ENCODE data around the gene SPPL2B. TPM values are rescaled to one million over a fixed set of nuclear protein-coding genes. Genes with fewer than 3 reads are reported as not detected.

The SPPL2B gene
- total and polyA plus RNA-seq, 2 experiments from 2014 or later = 23.5 to 51.0 TPM

- Histone ChIP-seq H3K4me3 (no peak overlapping the region), H3F3A (replicated peaks; ENCODE audit: low read depth) (no peaks in the 10 kb centered on the region), H3K27me3 (ENCODE audit: insufficient read depth) (no peaks in the 10 kb centered on the region), H3K4me1 (ENCODE audit: insufficient read depth) (no peaks in the 10 kb centered on the region), H3K79me2 (replicated peaks; ENCODE audit: insufficient read depth) (no peaks in the 10 kb centered on the region), H4K20me1 (replicated peaks; ENCODE audit: insufficient read depth) (no peaks in the 10 kb centered on the region; the same call in 1 of the 2 replicates), H3K9me2 (ENCODE audit: insufficient read depth) (no peaks in the 10 kb centered on the region), H2AFZ (no peak overlapping the region), H3K27ac (ENCODE audit: low read depth) (no peak overlapping the region), H3K4me2 (no peak overlapping the region), H3K36me3 (ENCODE audit: insufficient read depth) (no peaks in the 10 kb centered on the region)
- Mint-ChIP-seq H3K27me3 (ENCODE audit: insufficient read depth, low read depth, poor library complexity) (peaks cover 4% of the 10 kb centered on the region), H3K4me1 (no peaks in the 10 kb centered on the region; the same call in 2 of the 3 replicates), H3K9me3 (peaks cover 6% of the 10 kb centered on the region; the same call in 1 of the 3 replicates), H3K27ac (no peak overlapping the region), H3K36me3 (ENCODE audit: low read depth) (no peaks in the 10 kb centered on the region; the same call in 2 of the 3 replicates), H3K4me3 (no peak overlapping the region)
- TF ChIP-seq CREB1 (CRISPR knock-in tag; IDR thresholded peaks at IDR 0.05; ENCODE audit: low read depth) = no peak
- DNase-seq (ENCODE audit: low spot score) (no peak), ATAC-seq (no peak)
Measured at GRCh38 chr19:2317756-2318155, 10.7 kb upstream of the SPPL2B start.

DNA sequence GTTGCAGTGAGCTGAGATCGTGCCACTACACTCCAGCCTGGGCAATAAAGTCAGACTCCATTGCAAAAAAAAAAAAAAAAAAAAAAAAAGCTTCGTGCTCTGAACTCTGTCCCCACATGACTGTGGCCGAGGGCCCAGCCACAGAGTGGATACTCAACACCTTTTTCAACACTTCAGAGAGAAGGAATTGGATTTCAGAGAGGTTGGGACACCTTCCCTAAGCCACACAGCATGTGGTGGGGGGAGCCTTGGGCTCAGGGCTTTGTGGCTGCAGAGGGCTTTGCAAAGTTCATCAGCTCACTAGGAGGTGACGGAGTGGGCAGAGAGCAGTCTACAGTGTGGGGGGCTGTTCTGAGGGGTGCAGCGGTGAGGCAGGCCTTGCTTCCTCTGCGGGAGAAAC, 9.6 kb upstream of the SPPL2B start:
- Histone ChIP-seq H3K4me3 (no peak overlapping the region), H3K27ac (ENCODE audit: low read depth) (no peak overlapping the region), H3K9me2 (ENCODE audit: insufficient read depth) (no peaks in the 10 kb centered on the region), H4K20me1 (replicated peaks; ENCODE audit: insufficient read depth) (no peaks in the 10 kb centered on the region; the same call in 1 of the 2 replicates), H3K36me3 (ENCODE audit: insufficient read depth) (no peaks in the 10 kb centered on the region), H3K79me2 (replicated peaks; ENCODE audit: insufficient read depth) (no peaks in the 10 kb centered on the region), H3K4me2 (no peak overlapping the region), H3F3A (replicated peaks; ENCODE audit: low read depth) (no peaks in the 10 kb centered on the region), H3K4me1 (ENCODE audit: insufficient read depth) (no peaks in the 10 kb centered on the region), H2AFZ (no peak overlapping the region), H3K27me3 (ENCODE audit: insufficient read depth) (no peaks in the 10 kb centered on the region)
- Mint-ChIP-seq H3K4me3 (no peak overlapping the region), H3K27me3 (ENCODE audit: insufficient read depth, low read depth, poor library complexity) (peaks cover 4% of the 10 kb centered on the region), H3K4me1 (no peaks in the 10 kb centered on the region; the same call in 2 of the 3 replicates), H3K9me3 (peaks cover 6% of the 10 kb centered on the region; the same call in 1 of the 3 replicates), H3K27ac (no peak overlapping the region), H3K36me3 (ENCODE audit: low read depth) (peaks cover 3% of the 10 kb centered on the region; the same call in 2 of the 3 replicates)
- ATAC-seq (no peak), DNase-seq (ENCODE audit: low spot score) (no peak)
- TF ChIP-seq, protein P1, sequence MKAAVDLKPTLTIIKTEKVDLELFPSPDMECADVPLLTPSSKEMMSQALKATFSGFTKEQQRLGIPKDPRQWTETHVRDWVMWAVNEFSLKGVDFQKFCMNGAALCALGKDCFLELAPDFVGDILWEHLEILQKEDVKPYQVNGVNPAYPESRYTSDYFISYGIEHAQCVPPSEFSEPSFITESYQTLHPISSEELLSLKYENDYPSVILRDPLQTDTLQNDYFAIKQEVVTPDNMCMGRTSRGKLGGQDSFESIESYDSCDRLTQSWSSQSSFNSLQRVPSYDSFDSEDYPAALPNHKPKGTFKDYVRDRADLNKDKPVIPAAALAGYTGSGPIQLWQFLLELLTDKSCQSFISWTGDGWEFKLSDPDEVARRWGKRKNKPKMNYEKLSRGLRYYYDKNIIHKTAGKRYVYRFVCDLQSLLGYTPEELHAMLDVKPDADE (IDR thresholded peaks at IDR 0.05) = no peak

DNA sequence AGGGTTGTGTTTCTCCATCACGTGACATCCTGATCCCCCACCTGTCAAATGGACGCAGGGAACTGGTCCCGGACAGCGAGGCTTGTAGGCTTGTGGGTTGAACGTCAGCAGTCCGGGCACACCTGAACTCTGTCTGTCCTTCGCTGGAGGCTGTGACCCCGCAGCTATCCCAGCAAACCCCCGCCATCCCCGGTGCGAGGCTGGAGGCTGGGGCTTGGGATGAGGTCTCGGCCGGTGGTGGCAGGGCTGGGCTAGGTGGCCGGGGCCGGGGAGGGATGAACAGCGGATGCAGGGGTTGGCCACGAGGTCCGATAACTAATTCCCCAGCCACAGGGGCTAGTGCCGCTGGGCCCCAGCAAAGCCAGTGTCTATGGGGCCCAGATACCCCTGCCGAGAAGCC, 8.9 kb upstream of the SPPL2B start:
- H3K27ac ChIP-seq (ENCODE audit: low read depth) = no peak overlapping the region
- ATAC-seq (no peak), DNase-seq (ENCODE audit: low spot score) (no peak)
- no peak overlapping the region for H3K4me3 ChIP-seq
- H3F3A ChIP-seq (replicated peaks; ENCODE audit: low read depth) = no peaks in the 10 kb centered on the region
- H4K20me1 ChIP-seq (replicated peaks; ENCODE audit: insufficient read depth) = no peaks in the 10 kb centered on the region; the same call in 1 of the 2 replicates
- H3K36me3 ChIP-seq (ENCODE audit: insufficient read depth) = no peaks in the 10 kb centered on the region
- no peak overlapping the region for H2AFZ ChIP-seq
- Mint-ChIP-seq H3K27me3 (ENCODE audit: insufficient read depth, low read depth, poor library complexity) (peaks cover 7% of the 10 kb centered on the region), H3K27ac (no peak overlapping the region), H3K4me3 (no peak overlapping the region), H3K9me3 (peaks cover 6% of the 10 kb centered on the region; the same call in 1 of the 3 replicates), H3K4me1 (no peaks in the 10 kb centered on the region; the same call in 2 of the 3 replicates), H3K36me3 (ENCODE audit: low read depth) (peaks cover 10% of the 10 kb centered on the region)
- H3K79me2 ChIP-seq (replicated peaks; ENCODE audit: insufficient read depth) = no peaks in the 10 kb centered on the region
- H3K4me1 ChIP-seq (ENCODE audit: insufficient read depth) = no peaks in the 10 kb centered on the region
- no peak overlapping the region for H3K4me2 ChIP-seq
- H3K9me2 ChIP-seq (ENCODE audit: insufficient read depth) = no peaks in the 10 kb centered on the region
- no peaks in the 10 kb centered on the region for H3K27me3 ChIP-seq (ENCODE audit: insufficient read depth)
- TF ChIP-seq, protein P1 (IDR thresholded peaks at IDR 0.05) = no peak
- TF ChIP-seq STAT1 (IDR thresholded peaks at IDR 0.05; ENCODE audit: unreplicated experiment) (no peak), ZNF114 (CRISPR knock-in tag; IDR thresholded peaks at IDR 0.05) (no peak), EZH2phosphoT487 (IDR thresholded peaks at IDR 0.05; ENCODE audit: unreplicated experiment) (no peak), ZNF331 (CRISPR knock-in tag; IDR thresholded peaks at IDR 0.05; ENCODE audit: low read depth) (no peak), EZH2 (IDR thresholded peaks at IDR 0.05; ENCODE audit: low read depth, unreplicated experiment) (no peak), POLR2AphosphoS5 (IDR thresholded peaks at IDR 0.05; ENCODE audit: low read depth) (no peak), NANOG (IDR thresholded peaks at IDR 0.05; ENCODE audit: borderline replicate concordance) (no peak), CREB1 (CRISPR knock-in tag; IDR thresholded peaks at IDR 0.05; ENCODE audit: low read depth) (no peak), CTCF (conservative IDR thresholded peaks at IDR 0.05; ENCODE audit: low read depth in 2 of 2) (no peak), JUNB (IDR thresholded peaks at IDR 0.05; ENCODE audit: unreplicated experiment) (no peak)
- TF ChIP-seq, protein P2, sequence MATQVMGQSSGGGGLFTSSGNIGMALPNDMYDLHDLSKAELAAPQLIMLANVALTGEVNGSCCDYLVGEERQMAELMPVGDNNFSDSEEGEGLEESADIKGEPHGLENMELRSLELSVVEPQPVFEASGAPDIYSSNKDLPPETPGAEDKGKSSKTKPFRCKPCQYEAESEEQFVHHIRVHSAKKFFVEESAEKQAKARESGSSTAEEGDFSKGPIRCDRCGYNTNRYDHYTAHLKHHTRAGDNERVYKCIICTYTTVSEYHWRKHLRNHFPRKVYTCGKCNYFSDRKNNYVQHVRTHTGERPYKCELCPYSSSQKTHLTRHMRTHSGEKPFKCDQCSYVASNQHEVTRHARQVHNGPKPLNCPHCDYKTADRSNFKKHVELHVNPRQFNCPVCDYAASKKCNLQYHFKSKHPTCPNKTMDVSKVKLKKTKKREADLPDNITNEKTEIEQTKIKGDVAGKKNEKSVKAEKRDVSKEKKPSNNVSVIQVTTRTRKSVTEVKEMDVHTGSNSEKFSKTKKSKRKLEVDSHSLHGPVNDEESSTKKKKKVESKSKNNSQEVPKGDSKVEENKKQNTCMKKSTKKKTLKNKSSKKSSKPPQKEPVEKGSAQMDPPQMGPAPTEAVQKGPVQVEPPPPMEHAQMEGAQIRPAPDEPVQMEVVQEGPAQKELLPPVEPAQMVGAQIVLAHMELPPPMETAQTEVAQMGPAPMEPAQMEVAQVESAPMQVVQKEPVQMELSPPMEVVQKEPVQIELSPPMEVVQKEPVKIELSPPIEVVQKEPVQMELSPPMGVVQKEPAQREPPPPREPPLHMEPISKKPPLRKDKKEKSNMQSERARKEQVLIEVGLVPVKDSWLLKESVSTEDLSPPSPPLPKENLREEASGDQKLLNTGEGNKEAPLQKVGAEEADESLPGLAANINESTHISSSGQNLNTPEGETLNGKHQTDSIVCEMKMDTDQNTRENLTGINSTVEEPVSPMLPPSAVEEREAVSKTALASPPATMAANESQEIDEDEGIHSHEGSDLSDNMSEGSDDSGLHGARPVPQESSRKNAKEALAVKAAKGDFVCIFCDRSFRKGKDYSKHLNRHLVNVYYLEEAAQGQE (IDR thresholded peaks at IDR 0.05; ENCODE audit: unreplicated experiment) = no peak
